ENCODE measurements around the gene SGCD.

SGCD gene

GRCh38 chr5:156477196-156477595 lies 150.2 kb downstream of the SGCD start:
- TF ChIP-seq, protein P1, sequence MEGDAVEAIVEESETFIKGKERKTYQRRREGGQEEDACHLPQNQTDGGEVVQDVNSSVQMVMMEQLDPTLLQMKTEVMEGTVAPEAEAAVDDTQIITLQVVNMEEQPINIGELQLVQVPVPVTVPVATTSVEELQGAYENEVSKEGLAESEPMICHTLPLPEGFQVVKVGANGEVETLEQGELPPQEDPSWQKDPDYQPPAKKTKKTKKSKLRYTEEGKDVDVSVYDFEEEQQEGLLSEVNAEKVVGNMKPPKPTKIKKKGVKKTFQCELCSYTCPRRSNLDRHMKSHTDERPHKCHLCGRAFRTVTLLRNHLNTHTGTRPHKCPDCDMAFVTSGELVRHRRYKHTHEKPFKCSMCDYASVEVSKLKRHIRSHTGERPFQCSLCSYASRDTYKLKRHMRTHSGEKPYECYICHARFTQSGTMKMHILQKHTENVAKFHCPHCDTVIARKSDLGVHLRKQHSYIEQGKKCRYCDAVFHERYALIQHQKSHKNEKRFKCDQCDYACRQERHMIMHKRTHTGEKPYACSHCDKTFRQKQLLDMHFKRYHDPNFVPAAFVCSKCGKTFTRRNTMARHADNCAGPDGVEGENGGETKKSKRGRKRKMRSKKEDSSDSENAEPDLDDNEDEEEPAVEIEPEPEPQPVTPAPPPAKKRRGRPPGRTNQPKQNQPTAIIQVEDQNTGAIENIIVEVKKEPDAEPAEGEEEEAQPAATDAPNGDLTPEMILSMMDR (IDR thresholded peaks at IDR 0.05; ENCODE audit: low read depth, low read length), result no peak
- H3K4me3 ChIP-seq (ENCODE audit: low read depth, low read length), result no peak overlapping the region
- no peaks in the 10 kb centered on the region for H3K36me3 ChIP-seq
- H3K9me3 ChIP-seq (ENCODE audit: severe bottlenecking), result peaks cover 2% of the 10 kb centered on the region
- H3K27me3 ChIP-seq (ENCODE audit: insufficient read depth, low read depth, severe bottlenecking), result no peaks in the 10 kb centered on the region
- H3K27ac ChIP-seq, result no peak overlapping the region
- DNase-seq, result no peak

DNA sequence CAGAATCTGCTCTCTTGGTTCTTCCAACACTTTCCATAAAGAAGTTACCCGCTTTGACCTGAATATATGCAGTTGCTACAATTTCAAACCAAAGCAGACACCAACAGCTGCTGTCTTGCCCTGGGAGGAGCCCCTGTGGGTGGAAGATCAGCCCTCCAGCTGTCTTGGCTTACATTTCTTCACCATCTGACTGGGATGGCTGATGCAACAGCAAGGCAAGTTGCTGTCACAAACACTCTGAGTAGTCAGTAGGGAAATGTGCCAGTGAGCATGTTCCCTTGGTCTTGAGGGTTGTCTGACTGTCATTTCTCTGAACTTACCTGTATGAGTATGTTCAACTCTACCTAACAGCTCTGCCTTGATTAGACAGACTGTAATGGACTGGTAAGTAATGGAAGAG lies 152.9 kb downstream of the SGCD start:
- peaks cover 2% of the 10 kb centered on the region for H3K9me3 ChIP-seq (ENCODE audit: severe bottlenecking)
- H3K27ac ChIP-seq, result no peak overlapping the region
- no peaks in the 10 kb centered on the region for H3K27me3 ChIP-seq (ENCODE audit: insufficient read depth, low read depth, severe bottlenecking)
- TF ChIP-seq, protein P1 (IDR thresholded peaks at IDR 0.05; ENCODE audit: low read depth, low read length), result no peak
- no peak overlapping the region for H3K4me3 ChIP-seq (ENCODE audit: low read depth, low read length)
- no peaks in the 10 kb centered on the region for H3K36me3 ChIP-seq
- DNase-seq, result peak; percentile 54

- TF ChIP-seq, protein P1 (IDR thresholded peaks at IDR 0.05; ENCODE audit: low read depth, low read length), result no peak
- no peaks in the 10 kb centered on the region for H3K27me3 ChIP-seq (ENCODE audit: insufficient read depth, low read depth, severe bottlenecking)
- peaks cover 2% of the 10 kb centered on the region for H3K9me3 ChIP-seq (ENCODE audit: severe bottlenecking)
- peaks cover 3% of the 10 kb centered on the region; the same call in 1 of the 2 replicates for H3K36me3 ChIP-seq
- H3K4me3 ChIP-seq (ENCODE audit: low read depth, low read length), result no peak overlapping the region
- H3K27ac ChIP-seq, result no peak overlapping the region
- DNase-seq, result no peak
Measured at GRCh38 chr5:156481741-156482140, 154.8 kb downstream of the SGCD start.

GRCh38 chr5:156482818-156483217 lies 155.9 kb downstream of the SGCD start:
- Histone ChIP-seq H3K36me3 (peaks cover 6% of the 10 kb centered on the region; the same call in 1 of the 2 replicates), H3K27me3 (ENCODE audit: insufficient read depth, low read depth, severe bottlenecking) (no peaks in the 10 kb centered on the region), H3K27ac (no peak overlapping the region), H3K4me3 (ENCODE audit: low read depth, low read length) (no peak overlapping the region), H3K9me3 (ENCODE audit: severe bottlenecking) (peaks cover 2% of the 10 kb centered on the region)
- no peak for DNase-seq
- TF ChIP-seq, protein P1 (IDR thresholded peaks at IDR 0.05; ENCODE audit: low read depth, low read length), result no peak

- H3K4me3 ChIP-seq (ENCODE audit: low read depth, low read length), result no peak overlapping the region
- TF ChIP-seq, protein P1 (IDR thresholded peaks at IDR 0.05; ENCODE audit: low read depth, low read length), result no peak
- DNase-seq, result no peak
- H3K27me3 ChIP-seq (ENCODE audit: insufficient read depth, low read depth, severe bottlenecking), result no peaks in the 10 kb centered on the region
- no peak overlapping the region for H3K27ac ChIP-seq
- peaks cover 6% of the 10 kb centered on the region; the same call in 1 of the 2 replicates for H3K36me3 ChIP-seq
- H3K9me3 ChIP-seq (ENCODE audit: severe bottlenecking), result no peaks in the 10 kb centered on the region
Measured at GRCh38 chr5:156486394-156487238, 159.7 kb downstream of the SGCD start.

Measured in WERI-Rb-1 (cell line).